NT2/D1 (cell line): ENCODE data around the gene GAST.
"Not testable (repeated sequence)": the region's sequence is repeated elsewhere in the genome, so short reads cannot be mapped to it uniquely, and the experiment has no call there.

Source experiments
- DNase-seq: peaks from one replicate; pipeline ENCODE4 v3.0.0-alpha.2; 2011; ENCODE audit warnings: low read depth, low spot score
- H3K27me3 ChIP-seq: 2 replicates; pipeline ENCODE4 v1.6.0; 2011; ENCODE audit warnings: mild to moderate bottlenecking; ENCODE audit not compliant: insufficient read length, insufficient read depth
- H3K36me3 ChIP-seq: 2 replicates; pipeline ENCODE4 v1.6.1; 2011; ENCODE audit warnings: mild to moderate bottlenecking, low read length, mixed read lengths; ENCODE audit not compliant: insufficient read depth, insufficient read length
- H3K4me1 ChIP-seq: 2 replicates; pipeline ENCODE4 v1.5.1; 2011; ENCODE audit not compliant: insufficient read depth, insufficient read length
- H3K4me3 ChIP-seq: 2 replicates; pipeline ENCODE4 v1.5.1; 2011; ENCODE audit warnings: low read depth; ENCODE audit not compliant: insufficient read length
- H3K9ac ChIP-seq: 2 replicates; pipeline ENCODE4 v1.6.0; 2011; ENCODE audit warnings: low read depth; ENCODE audit not compliant: insufficient read length
- H3K9me3 ChIP-seq: 2 replicates; pipeline ENCODE4 v1.5.1; 2011; ENCODE audit warnings: mild to moderate bottlenecking, low read length; ENCODE audit not compliant: insufficient read depth
- SUZ12 ChIP-seq: IDR thresholded peaks from 2 replicates; pipeline ENCODE4 v1.6.1; 2011; ENCODE audit not compliant: insufficient read length, insufficient read depth; ENCODE audit errors: extremely low read depth
- YY1 ChIP-seq: IDR thresholded peaks from 2 replicates; pipeline ENCODE4 v1.6.1; 2011; ENCODE audit not compliant: insufficient read length, insufficient read depth
- ZNF274 ChIP-seq: IDR thresholded peaks from 2 replicates; pipeline ENCODE4 v1.6.1; 2011; ENCODE audit warnings: mild to moderate bottlenecking, low read depth, low read length

GAST gene

DNA sequence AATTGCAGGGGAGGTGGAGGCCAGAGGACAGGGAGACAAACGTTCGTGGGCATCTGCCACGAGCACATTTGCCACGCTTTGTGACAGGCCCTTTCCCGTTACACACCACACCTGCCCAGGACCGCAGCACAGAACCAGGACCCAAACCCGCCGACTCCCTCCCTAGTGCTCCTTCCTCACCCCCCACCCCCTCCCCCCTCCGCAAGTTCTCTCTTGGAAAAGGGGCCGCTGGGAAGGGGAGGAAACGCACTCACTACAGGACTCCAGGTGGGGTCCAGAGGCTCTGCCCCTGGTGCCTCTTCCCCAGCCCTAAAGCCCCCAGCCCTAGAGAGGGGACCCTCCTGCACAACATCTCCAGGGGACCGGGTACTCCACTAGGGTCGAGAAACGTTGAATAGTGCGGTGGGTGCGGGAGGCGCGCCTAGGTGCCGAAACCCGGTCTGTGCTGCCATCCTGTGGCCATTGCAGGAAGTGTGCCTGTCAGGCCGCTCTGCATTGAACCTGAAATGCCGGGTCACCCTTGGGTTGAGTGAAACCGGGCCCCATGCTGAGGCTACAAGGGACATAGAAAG, 45.3 kb upstream of the GAST start:
- Histone ChIP-seq H3K4me1 (peaks cover 7% of the 10 kb centered on the region), H3K27me3 (peaks cover 6% of the 10 kb centered on the region), H3K9ac (peak overlapping the region; percentile 79), H3K36me3 (no peaks in the 10 kb centered on the region), H3K9me3 (peaks cover 6% of the 10 kb centered on the region; the same call in 1 of the 2 replicates), H3K4me3 (peak overlapping the region; percentile 47)
- DNase-seq = no peak
- TF ChIP-seq YY1 (no peak), SUZ12 (no peak), ZNF274 (no peak)

DNA sequence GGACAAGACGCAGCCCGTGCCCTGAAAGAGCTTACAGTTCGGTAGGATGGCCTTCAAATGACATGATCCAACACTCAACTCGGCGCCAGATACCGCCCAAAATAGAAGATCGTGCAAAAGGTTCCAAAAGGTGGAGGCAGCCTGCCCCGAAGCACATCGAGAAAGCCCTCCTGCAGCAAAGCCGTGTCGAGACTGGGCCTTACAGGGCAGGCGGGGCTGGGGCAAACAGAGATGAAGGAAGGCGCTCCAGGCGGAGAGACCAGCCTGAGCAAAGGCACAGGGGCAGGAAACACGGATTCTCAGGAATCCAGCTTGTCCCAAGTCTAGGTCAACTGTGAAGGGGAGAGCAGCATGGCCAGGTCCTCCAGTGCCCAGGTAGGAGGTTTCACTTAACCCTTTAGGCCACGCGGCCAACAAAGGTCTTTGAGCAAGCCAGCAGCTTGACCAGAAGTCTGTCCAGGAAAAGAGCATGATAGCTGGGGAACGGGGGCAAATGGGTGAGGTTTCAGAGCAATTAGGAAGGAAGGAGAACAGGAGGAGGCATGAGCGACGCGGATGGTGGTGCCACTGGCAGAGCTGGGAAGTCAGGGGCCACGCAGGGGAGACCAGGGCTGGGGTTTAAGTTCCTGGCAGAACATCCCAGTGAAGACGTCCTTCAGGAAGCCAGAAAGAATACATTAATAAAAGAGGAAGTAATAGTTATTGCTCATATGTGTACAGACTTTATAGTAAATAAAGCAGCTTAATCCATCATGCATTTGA, 44.7 kb upstream of the GAST start:
- Histone ChIP-seq H3K27me3 (peaks cover 6% of the 10 kb centered on the region), H3K9ac (peak overlapping the region; percentile 79), H3K4me3 (peak overlapping the region; percentile 47), H3K4me1 (peaks cover 7% of the 10 kb centered on the region), H3K9me3 (peaks cover 3% of the 10 kb centered on the region; the same call in 1 of the 2 replicates), H3K36me3 (no peaks in the 10 kb centered on the region)
- TF ChIP-seq SUZ12 = no peak
- TF ChIP-seq ZNF274 = no peak
- TF ChIP-seq YY1 = no peak
- DNase-seq = no peak

DNA sequence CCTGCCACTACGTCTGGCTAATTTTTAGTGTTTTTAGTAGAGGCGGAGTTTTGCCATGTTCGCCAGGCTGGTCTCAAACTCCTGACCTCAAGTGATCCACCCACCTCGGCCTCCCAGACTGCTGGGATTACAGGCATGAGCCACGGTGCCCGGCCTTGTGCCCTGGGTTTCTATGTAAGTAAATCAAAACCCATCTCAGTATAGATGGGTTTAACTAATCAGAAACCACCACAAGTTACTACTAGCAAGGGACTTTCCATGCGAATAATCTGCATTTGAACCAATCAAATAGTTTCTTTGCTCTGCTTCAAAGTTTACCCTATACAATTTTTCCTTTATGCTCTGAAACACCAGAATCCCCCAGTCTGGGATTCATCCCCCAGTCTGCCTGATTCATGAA, 40.0 kb upstream of the GAST start:
- TF ChIP-seq SUZ12 (no peak), ZNF274 (no peak), YY1 (no peak)
- DNase-seq = no peak
- Histone ChIP-seq H3K4me1 (peaks cover 5% of the 10 kb centered on the region), H3K9ac (no peak overlapping the region), H3K9me3 (no peaks in the 10 kb centered on the region), H3K27me3 (peaks cover 5% of the 10 kb centered on the region), H3K4me3 (no peak overlapping the region), H3K36me3 (no peaks in the 10 kb centered on the region)

DNA sequence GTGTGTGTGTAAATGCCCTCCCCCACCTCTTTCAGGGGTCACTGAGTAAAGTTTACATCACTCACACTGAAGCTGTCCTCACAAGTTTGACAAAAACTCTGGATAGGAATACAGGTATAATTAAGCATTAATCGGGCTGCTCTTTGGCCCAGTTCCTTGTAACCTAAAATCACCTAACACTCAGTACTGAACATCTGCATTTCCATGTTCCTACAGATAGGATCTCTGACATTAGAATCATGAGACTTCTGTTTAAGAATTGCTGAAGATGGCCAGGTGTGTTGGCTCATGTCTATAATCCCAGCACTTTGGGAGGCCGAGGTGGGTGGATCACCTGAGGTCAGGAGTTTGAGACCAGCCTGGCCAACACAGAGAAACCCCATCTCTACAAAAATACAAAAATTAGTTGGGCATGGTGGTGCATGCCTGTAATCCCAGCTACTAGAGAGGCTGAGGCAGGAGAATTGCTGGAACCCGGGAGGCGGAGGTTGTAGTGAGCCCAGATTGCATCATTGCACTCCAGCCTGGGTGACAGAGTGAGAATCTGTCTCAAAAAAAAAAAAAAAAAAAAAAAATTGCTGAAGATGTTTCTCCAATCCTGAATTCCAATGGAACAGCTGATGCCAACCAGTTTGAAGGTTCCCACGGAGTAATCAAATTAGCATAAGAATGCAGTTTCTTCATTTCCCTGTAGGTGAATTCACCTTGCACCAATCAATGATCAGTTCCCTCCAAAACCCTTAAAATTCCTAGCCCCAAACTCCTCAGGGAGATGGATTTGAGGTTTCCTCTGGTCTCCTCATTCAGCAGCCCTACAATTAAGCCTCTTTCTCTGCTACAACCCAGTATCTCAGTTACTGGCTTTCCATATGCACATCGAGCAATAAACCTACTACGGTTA, 36.7 kb upstream of the GAST start:
- H3K4me3 ChIP-seq, H3K27me3 ChIP-seq, H3K9me3 ChIP-seq, H3K4me1 ChIP-seq, H3K9ac ChIP-seq, H3K36me3 ChIP-seq: not testable (repeated sequence)
- peak; percentile 44 for DNase-seq

DNA sequence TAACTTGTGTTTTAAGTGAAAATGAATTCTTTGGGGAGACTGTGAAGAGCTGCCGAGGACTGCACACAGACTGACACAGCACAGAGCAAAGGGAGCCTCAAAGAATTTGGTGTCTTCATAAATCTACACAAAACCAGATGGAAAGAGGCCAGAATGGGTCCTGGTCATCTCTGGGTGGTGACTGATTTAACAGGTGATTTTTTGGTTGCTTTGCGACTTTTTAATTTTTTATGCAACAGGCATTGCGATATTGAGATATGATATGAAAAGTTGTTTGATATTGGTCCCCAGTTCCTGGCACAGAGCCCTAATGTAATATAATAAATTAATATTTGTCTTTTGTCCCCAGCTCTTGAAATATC, 36.1 kb upstream of the GAST start:
- no peak for TF ChIP-seq ZNF274
- no peak for TF ChIP-seq SUZ12
- no peak for TF ChIP-seq YY1
- peaks cover 2% of the 10 kb centered on the region for H3K4me1 ChIP-seq
- H3K9me3 ChIP-seq = 0 out of 2 replicates have a peak, but pooled peaks cover 4% of the 10 kb centered on the region
- no peak for DNase-seq
- no peak overlapping the region for H3K4me3 ChIP-seq
- H3K36me3 ChIP-seq = no peaks in the 10 kb centered on the region
- H3K27me3 ChIP-seq = no peaks in the 10 kb centered on the region
- no peak overlapping the region for H3K9ac ChIP-seq

DNA sequence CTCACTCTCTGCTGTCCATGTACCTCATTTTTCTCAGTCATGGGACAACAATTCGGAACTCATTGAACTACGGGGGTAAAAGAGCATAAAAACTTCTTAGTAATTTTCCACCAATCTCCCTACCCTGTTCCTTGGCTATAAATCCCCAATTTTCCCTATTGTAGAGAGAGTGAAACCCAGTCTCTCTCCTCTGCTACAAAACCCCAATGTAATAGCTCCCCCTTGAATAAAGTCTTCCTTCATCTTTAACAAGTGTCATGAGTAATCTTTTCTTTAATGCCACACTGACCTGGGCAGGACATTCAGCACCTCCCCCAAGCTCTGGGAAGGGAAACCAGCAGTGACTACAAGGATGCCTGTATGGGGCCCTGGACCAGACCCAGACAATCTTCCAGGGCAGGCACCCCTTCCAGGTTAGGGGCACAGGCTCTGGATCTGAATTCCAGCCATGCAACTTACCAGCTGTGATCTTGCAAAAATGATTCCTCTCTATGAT, 33.7 kb upstream of the GAST start:
- Histone ChIP-seq H3K36me3 (no peaks in the 10 kb centered on the region), H3K9me3 (0 out of 2 replicates have a peak, but pooled peaks cover 4% of the 10 kb centered on the region), H3K27me3 (no peaks in the 10 kb centered on the region), H3K4me1 (peaks cover 2% of the 10 kb centered on the region), H3K4me3 (no peak overlapping the region), H3K9ac (no peak overlapping the region)
- TF ChIP-seq ZNF274 (no peak), SUZ12 (no peak), YY1 (no peak)
- DNase-seq = no peak
